Liver (tissue), 9 donors: ENCODE results near the gene TENT5C. TPM values are rescaled to one million over a fixed set of nuclear protein-coding genes. Genes with fewer than 3 reads are reported as not detected.

ENCODE experiments used
- DNase-seq: peaks from one replicate; pipeline ENCODE4 v3.0.0-alpha.2; 2017; ENCODE audit warnings: low spot score
- H3K27ac ChIP-seq, 2 donors: one replicate each; pipeline ENCODE4 v1.7.0; 2013; ENCODE audit warnings: inconsistent platforms in 2 of 2, low read length in 2 of 2, control low read depth in 1 of 2, low read depth in 1 of 2, mild to moderate bottlenecking in 1 of 2
- H3K27me3 ChIP-seq, 4 donors: one replicate each; pipeline versions ENCODE4 v1.6.1 to v1.7.0; 2013; ENCODE audit warnings: low read length in 3 of 4, inconsistent platforms in 1 of 4, mild to moderate bottlenecking in 1 of 4, moderate library complexity in 1 of 4; ENCODE audit not compliant: control insufficient read depth in 4 of 4, insufficient read depth in 4 of 4
- H3K36me3 ChIP-seq, 4 donors: one replicate each; pipeline versions ENCODE4 v1.6.1 to v1.7.0; 2013; ENCODE audit warnings: low read length in 3 of 4, mild to moderate bottlenecking in 3 of 4, low read depth in 1 of 4, moderate library complexity in 1 of 4; ENCODE audit not compliant: control insufficient read depth in 4 of 4, insufficient read depth in 3 of 4
- H3K4me1 ChIP-seq, 4 donors: one replicate each; pipeline versions ENCODE4 v1.6.1 to v1.7.0; 2013; ENCODE audit warnings: low read length in 3 of 4, mild to moderate bottlenecking in 3 of 4, moderate library complexity in 1 of 4; ENCODE audit not compliant: control insufficient read depth in 4 of 4, insufficient read depth in 4 of 4
- H3K4me3 ChIP-seq, 3 donors: one replicate each; pipeline versions ENCODE4 v1.6.1 to v1.7.0; 2013; ENCODE audit warnings: low read length in 3 of 3, control low read depth in 1 of 3, low read depth in 1 of 3, mild to moderate bottlenecking in 1 of 3
- H3K9ac ChIP-seq, 2 donors: one replicate each; pipeline ENCODE4 v1.7.0; 2013; ENCODE audit warnings: low read length in 2 of 2, mild to moderate bottlenecking in 2 of 2, moderate library complexity in 2 of 2, control low read depth in 1 of 2, low read depth in 1 of 2
- H3K9me3 ChIP-seq, 4 donors: one replicate each; pipeline versions ENCODE4 v1.6.1 to v1.7.0; 2013; ENCODE audit warnings: low read length in 3 of 4; ENCODE audit not compliant: control insufficient read depth in 4 of 4
- ATF3 ChIP-seq: IDR thresholded peaks from 2 replicates; pipeline ENCODE4 v1.6.1; 2016; ENCODE audit warnings: antibody characterized with exemption
- CTCF ChIP-seq: fragments of 150-350 bp; IDR thresholded peaks from 2 replicates; pipeline ENCODE4 v1.5.1; 2017; ENCODE audit warnings: improper control_type of control experiment, low read depth, low read length; ENCODE audit not compliant: missing input control
- EGR1 ChIP-seq, 2 donors: IDR thresholded peaks; 2 replicates each; pipeline ENCODE4 v1.6.1; 2016 to 2018; ENCODE audit warnings: antibody characterized with exemption in 2 of 2, low read depth in 2 of 2
- FOXA1 ChIP-seq: IDR thresholded peaks from 2 replicates; pipeline ENCODE4 v1.6.1; 2016; ENCODE audit warnings: antibody characterized with exemption
- FOXA2 ChIP-seq: IDR thresholded peaks from 2 replicates; pipeline ENCODE4 v1.6.1; 2016; ENCODE audit warnings: antibody characterized with exemption
- GABPA ChIP-seq, 2 donors: IDR thresholded peaks in 1 of 2; conservative IDR thresholded peaks in 1 of 2; 2 replicates each; pipeline ENCODE4 v1.6.1; 2016; ENCODE audit warnings: antibody characterized with exemption in 2 of 2, mild to moderate bottlenecking in 1 of 2, moderate library complexity in 1 of 2
- HNF4A ChIP-seq, 2 donors: conservative IDR thresholded peaks; 2 replicates each; pipeline ENCODE4 v1.6.1; 2016; ENCODE audit warnings: antibody characterized with exemption in 2 of 2, mild to moderate bottlenecking in 2 of 2
- HNF4G ChIP-seq: IDR thresholded peaks from 2 replicates; pipeline ENCODE4 v1.6.1; 2016; ENCODE audit warnings: antibody characterized with exemption
- JUND ChIP-seq, 2 donors: IDR thresholded peaks; 2 replicates each; pipeline ENCODE4 v1.6.1; 2016; ENCODE audit warnings: antibody characterized with exemption in 2 of 2
- MAX ChIP-seq: IDR thresholded peaks from 2 replicates; pipeline ENCODE4 v1.6.1; 2016; ENCODE audit warnings: antibody characterized with exemption
- RAD21 ChIP-seq, 2 donors: IDR thresholded peaks; 2 replicates each; pipeline ENCODE4 v1.6.1; 2016; ENCODE audit warnings: antibody characterized with exemption in 2 of 2, mild to moderate bottlenecking in 2 of 2
- REST ChIP-seq: IDR thresholded peaks from 2 replicates; pipeline ENCODE4 v1.6.1; 2016; ENCODE audit warnings: antibody characterized with exemption, mild to moderate bottlenecking
- RXRA ChIP-seq, 2 donors: IDR thresholded peaks; 2 replicates each; pipeline ENCODE4 v1.6.1; 2017 to 2018; ENCODE audit warnings: antibody characterized with exemption in 2 of 2, mild to moderate bottlenecking in 1 of 2
- SP1 ChIP-seq: IDR thresholded peaks from 2 replicates; pipeline ENCODE4 v1.6.1; 2018; ENCODE audit warnings: antibody characterized with exemption, mild to moderate bottlenecking
- TAF1 ChIP-seq: conservative IDR thresholded peaks from 2 replicates; pipeline ENCODE4 v1.6.1; 2016; ENCODE audit warnings: antibody characterized with exemption, mild to moderate bottlenecking
- YY1 ChIP-seq: IDR thresholded peaks from 2 replicates; pipeline ENCODE4 v1.6.1; 2016; ENCODE audit warnings: antibody characterized with exemption, mild to moderate bottlenecking
- ZBTB33 ChIP-seq: IDR thresholded peaks from 2 replicates; pipeline ENCODE4 v1.6.1; 2016; ENCODE audit warnings: antibody characterized with exemption
- WGBS: extraction: QIAGEN DNeasy Blood & Tissue Kit; methylation state at CpG from one replicate; pipeline ENCODE4 v1.1.7; 2013; 5-methylcytosine and 5-hydroxymethylcytosine counted together
- polyA plus RNA-seq, 2 donors: library from polyadenylated mRNA; stranded (reverse) in 1 of 2; unstranded in 1 of 2; fragments of 200-250 nt in 1 of 2; fragments of >200 nt in 1 of 2; fragmentation: Nextera tagmentation in 1 of 2; extraction: Ambion mirVana in 1 of 2; gene quantifications; one replicate each; pipeline versions ENCODE4 v1.2.1 to v1.2.3, GENCODE V29; 2013 to 2015
- total RNA-seq, 2 donors: library from RNA; depleted of rRNA; stranded (reverse); fragments of >200 nt; gene quantifications; one replicate each; pipeline ENCODE4 v1.2.3, GENCODE V29; 2014
- donor health status: healthy.
- donor health status: healthy.
- donor health status: healthy.
- donor health status: healthy.
- donor health status: healthy.

TENT5C gene
- total and polyA plus RNA-seq, 4 donors: 1.1 to 200 (median 4.8) TPM

GRCh38 chr1:117582451-117582850, 23.4 kb upstream of the TENT5C start:
- H3K9me3 ChIP-seq: no peaks in the 10 kb centered on the region
- WGBS: 94% methylated on average over 3 of the region's 3 CpGs
- no peaks in the 10 kb centered on the region for H3K36me3 ChIP-seq
- H3K4me3 ChIP-seq: no peak overlapping the region
- H3K27ac ChIP-seq: no peak overlapping the region
- no peaks in the 10 kb centered on the region for H3K4me1 ChIP-seq
- TF ChIP-seq TAF1: no peak
- no peak for TF ChIP-seq ATF3
- TF ChIP-seq HNF4A (conservative IDR thresholded peaks at IDR 0.05): no peak
- TF ChIP-seq YY1: no peak
- no peak for TF ChIP-seq RAD21 (IDR thresholded peaks at IDR 0.05)
- TF ChIP-seq FOXA2: no peak
- TF ChIP-seq RXRA (IDR thresholded peaks at IDR 0.05): no peak
- no peak for TF ChIP-seq SP1
- TF ChIP-seq REST: no peak
- no peak for TF ChIP-seq FOXA1
- no peak for TF ChIP-seq CTCF
- no peak for TF ChIP-seq EGR1 (IDR thresholded peaks at IDR 0.05; ENCODE audit: low read depth in 2 of 2)
- TF ChIP-seq HNF4G: no peak
- TF ChIP-seq JUND (IDR thresholded peaks at IDR 0.05): no peak
- no peak for TF ChIP-seq ZBTB33
- no peak for TF ChIP-seq GABPA (IDR thresholded peaks at IDR 0.05 in 1 of 2, conservative IDR thresholded peaks at IDR 0.05 in 1 of 2)
- DNase-seq: no peak
- no peaks in the 10 kb centered on the region for H3K27me3 ChIP-seq
- H3K9ac ChIP-seq: no peak overlapping the region

GRCh38 chr1:117583247-117583646, 22.6 kb upstream of the TENT5C start:
- no peaks in the 10 kb centered on the region for H3K27me3 ChIP-seq
- WGBS: 98% methylated on average over 6 of the region's 6 CpGs
- no peaks in the 10 kb centered on the region for H3K4me1 ChIP-seq
- no peak overlapping the region for H3K4me3 ChIP-seq
- DNase-seq: no peak
- no peak overlapping the region for H3K27ac ChIP-seq
- TF ChIP-seq FOXA2 (no peak), MAX (no peak), RAD21 (IDR thresholded peaks at IDR 0.05) (no peak), JUND (IDR thresholded peaks at IDR 0.05) (no peak), GABPA (IDR thresholded peaks at IDR 0.05 in 1 of 2, conservative IDR thresholded peaks at IDR 0.05 in 1 of 2) (no peak), ATF3 (no peak), EGR1 (IDR thresholded peaks at IDR 0.05; ENCODE audit: low read depth in 2 of 2) (no peak)
- no peaks in the 10 kb centered on the region for H3K9me3 ChIP-seq
- H3K36me3 ChIP-seq: no peaks in the 10 kb centered on the region
- no peak overlapping the region for H3K9ac ChIP-seq
